Mesodermal cell (in vitro differentiated cells): ENCODE results near the gene RSF1. TPM values are rescaled to one million over a fixed set of nuclear protein-coding genes. Genes with fewer than 3 reads are reported as not detected.
"Not testable (repeated sequence)": the region's sequence is repeated elsewhere in the genome, so short reads cannot be mapped to it uniquely, and the experiment has no call there.

ENCODE experiments used
- H3K27ac ChIP-seq: 2 replicates; pipeline ENCODE4 v1.7.0; 2013; ENCODE audit warnings: mild to moderate bottlenecking, low read depth, low read length, moderate library complexity; ENCODE audit not compliant: severe bottlenecking
- H3K36me3 ChIP-seq: 2 replicates; pipeline ENCODE4 v1.7.1; 2013; ENCODE audit warnings: mild to moderate bottlenecking, low read length, moderate library complexity; ENCODE audit not compliant: control insufficient read depth, insufficient read depth
- H3K4me1 ChIP-seq: one replicate; pipeline ENCODE4 v1.7.1; 2013; ENCODE audit warnings: mild to moderate bottlenecking, low read length; ENCODE audit not compliant: insufficient read depth, control insufficient read depth, poor library complexity, severe bottlenecking
- H3K4me3 ChIP-seq: 2 replicates; pipeline ENCODE4 v1.7.0; 2013; ENCODE audit warnings: low read length, control low read depth, mild to moderate bottlenecking; ENCODE audit not compliant: insufficient read depth, poor library complexity, severe bottlenecking; ENCODE audit errors: extremely low read depth
- H3K9me3 ChIP-seq: 2 replicates; pipeline ENCODE4 v1.7.1; 2013; ENCODE audit warnings: mild to moderate bottlenecking, low read length, moderate library complexity; ENCODE audit not compliant: control insufficient read depth
- WGBS, 2 experiments: methylation state at CpG; one replicate each; pipeline ENCODE4 v1.1.5; 2013; ENCODE audit warnings: missing lambda C conversion rate in 2 of 2; ENCODE audit not compliant: insufficient coverage in 2 of 2; 5-methylcytosine and 5-hydroxymethylcytosine counted together
- polyA plus RNA-seq, 2 experiments: library from polyadenylated mRNA; stranded (reverse); fragments of 50-300 nt; gene quantifications; one replicate each; pipeline ENCODE4 v1.2.3, GENCODE V29; 2013

Gene RSF1, protein sequence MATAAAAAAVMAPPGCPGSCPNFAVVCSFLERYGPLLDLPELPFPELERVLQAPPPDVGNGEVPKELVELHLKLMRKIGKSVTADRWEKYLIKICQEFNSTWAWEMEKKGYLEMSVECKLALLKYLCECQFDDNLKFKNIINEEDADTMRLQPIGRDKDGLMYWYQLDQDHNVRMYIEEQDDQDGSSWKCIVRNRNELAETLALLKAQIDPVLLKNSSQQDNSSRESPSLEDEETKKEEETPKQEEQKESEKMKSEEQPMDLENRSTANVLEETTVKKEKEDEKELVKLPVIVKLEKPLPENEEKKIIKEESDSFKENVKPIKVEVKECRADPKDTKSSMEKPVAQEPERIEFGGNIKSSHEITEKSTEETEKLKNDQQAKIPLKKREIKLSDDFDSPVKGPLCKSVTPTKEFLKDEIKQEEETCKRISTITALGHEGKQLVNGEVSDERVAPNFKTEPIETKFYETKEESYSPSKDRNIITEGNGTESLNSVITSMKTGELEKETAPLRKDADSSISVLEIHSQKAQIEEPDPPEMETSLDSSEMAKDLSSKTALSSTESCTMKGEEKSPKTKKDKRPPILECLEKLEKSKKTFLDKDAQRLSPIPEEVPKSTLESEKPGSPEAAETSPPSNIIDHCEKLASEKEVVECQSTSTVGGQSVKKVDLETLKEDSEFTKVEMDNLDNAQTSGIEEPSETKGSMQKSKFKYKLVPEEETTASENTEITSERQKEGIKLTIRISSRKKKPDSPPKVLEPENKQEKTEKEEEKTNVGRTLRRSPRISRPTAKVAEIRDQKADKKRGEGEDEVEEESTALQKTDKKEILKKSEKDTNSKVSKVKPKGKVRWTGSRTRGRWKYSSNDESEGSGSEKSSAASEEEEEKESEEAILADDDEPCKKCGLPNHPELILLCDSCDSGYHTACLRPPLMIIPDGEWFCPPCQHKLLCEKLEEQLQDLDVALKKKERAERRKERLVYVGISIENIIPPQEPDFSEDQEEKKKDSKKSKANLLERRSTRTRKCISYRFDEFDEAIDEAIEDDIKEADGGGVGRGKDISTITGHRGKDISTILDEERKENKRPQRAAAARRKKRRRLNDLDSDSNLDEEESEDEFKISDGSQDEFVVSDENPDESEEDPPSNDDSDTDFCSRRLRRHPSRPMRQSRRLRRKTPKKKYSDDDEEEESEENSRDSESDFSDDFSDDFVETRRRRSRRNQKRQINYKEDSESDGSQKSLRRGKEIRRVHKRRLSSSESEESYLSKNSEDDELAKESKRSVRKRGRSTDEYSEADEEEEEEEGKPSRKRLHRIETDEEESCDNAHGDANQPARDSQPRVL (N-terminal part only)
- polyA plus RNA-seq (2013, experiment 1 of 2): 46.0 TPM
- 60.7 TPM for polyA plus RNA-seq (2013, experiment 2 of 2)

DNA sequence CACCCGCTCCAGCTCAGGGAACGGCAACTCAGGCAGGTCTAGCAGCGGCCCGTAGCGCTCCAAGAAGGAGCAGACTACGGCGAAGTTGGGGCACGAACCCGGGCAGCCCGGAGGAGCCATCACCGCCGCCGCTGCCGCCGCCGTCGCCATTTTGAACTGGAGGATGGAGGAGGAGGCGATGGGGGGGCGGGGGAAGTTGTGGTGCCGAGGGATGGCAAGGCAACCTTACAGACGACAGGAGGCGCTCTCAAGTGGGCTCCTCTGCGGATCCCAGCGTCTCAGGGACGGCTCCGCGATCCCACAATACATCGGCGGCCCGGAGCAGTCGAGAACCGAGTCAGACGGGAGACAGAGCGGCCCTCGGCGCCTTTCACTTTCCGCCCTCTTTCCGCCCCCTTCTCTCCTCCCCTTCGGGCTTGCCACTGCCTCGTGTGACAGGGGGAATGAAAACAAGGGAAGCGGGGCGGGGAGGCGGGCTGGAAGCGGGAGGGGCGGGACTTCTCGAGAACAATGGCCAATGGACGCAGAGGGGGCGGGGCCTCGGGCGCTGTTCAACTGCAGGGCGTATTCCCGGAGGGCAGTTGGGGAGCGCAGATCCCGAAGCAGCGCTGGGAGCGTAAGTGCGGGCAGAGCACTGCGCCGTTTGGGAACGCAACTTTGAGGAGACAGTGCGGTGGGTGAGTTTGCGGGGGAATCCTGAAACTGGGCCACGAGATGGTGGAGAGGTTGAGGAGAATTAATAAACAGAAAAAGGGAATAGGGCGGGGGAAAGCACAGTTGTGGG lies at the start of gene RSF1, which contains the start of gene AAMDC:
Gene RSF1 (minus strand): TSS at position 158 of the 784 bp plus-strand sequence. CDS start 8 bp downstream, at position 150.
Gene AAMDC (plus strand): TSS at position 580 of the 784 bp plus-strand sequence. CDS start 21,353 bp downstream, outside the sequence.
- Histone ChIP-seq H3K9me3 (no peaks in the 10 kb centered on the region), H3K4me1 (peaks cover 11% of the 10 kb centered on the region), H3K36me3 (peaks cover 11% of the 10 kb centered on the region), H3K27ac (peak within 1 kb of the TSS; percentile 85), H3K4me3 (peak within 1 kb of the TSS; percentile 100)
- 0% methylated on average over 43 to 46 of the region's 64 CpGs for WGBS, 2 experiments

DNA sequence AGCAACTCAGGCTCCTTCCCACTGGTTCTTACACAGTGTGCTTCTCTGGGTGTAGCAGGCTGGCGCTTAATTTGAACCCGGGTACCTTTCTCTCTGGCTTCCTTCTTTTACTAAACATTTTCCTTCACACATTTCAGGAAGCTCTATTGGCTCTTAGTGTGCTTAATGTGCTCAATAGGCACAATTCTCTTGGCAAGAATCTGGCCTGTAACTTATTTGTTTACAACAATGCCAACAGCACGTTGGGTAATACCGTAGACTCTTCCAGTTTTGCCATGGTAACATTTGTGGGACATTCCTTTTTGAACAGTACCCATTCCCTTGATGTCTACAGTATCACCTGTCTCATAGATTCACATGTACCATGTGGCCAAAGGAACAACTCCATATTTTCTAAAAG lies 48.2 kb upstream of the RSF1 start:
- H3K4me1 ChIP-seq: peaks cover 5% of the 10 kb centered on the region
- H3K9me3 ChIP-seq: no peaks in the 10 kb centered on the region
- H3K27ac ChIP-seq: no peak overlapping the region
- WGBS, 2 experiments: 88 to 100% methylated on average over 4 of the region's 4 CpGs
- peaks cover 32% of the 10 kb centered on the region for H3K36me3 ChIP-seq
- H3K4me3 ChIP-seq: no peak overlapping the region

DNA sequence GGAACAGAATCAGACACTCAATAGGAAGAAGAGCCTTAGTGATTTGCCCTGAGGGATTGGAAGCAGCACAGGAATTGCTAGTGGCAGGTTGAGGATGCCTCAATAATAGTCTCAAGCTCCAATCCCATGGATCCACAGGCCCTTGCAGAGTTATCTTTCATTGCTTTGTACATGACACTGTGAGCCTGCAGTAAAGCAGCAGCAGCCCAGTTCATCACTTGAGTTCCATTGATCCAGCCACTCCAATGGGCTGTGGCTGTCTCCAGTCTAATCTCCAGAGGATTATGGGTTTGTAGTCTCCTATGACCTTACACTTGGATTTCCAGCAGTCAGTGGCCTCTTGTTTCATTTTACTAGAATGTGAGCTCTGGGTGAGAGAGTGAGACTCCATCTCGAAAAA lies 45.8 kb upstream of the RSF1 start:
- Histone ChIP-seq H3K27ac (peak overlapping the region; percentile 36), H3K36me3 (peaks cover 19% of the 10 kb centered on the region), H3K9me3 (no peaks in the 10 kb centered on the region), H3K4me1 (peaks cover 5% of the 10 kb centered on the region), H3K4me3 (no peak overlapping the region)
- WGBS, 2 experiments: no CpG with 5 or more reads among the region's 1 CpG

DNA sequence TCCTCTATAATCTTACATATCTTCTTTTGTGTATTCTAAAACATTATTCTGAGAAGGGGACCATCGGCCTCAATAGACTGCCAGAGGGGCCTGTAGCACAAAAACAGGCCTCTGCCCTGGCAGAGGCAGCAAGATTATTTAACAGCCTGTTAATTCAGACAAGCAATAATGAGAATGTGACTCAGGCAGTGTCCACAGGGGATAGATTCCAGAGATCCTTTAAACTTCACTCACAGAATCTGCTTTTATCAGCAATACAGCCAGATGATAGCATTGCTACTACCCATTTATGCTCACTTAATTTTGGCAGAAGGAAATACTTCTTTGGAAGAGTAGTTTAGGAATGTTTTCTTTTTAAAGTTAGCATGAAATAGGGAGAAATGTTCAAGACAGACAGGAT lies 45.3 kb upstream of the RSF1 start:
- Histone ChIP-seq H3K9me3 (no peaks in the 10 kb centered on the region), H3K4me3 (no peak overlapping the region), H3K27ac (peak overlapping the region; percentile 36), H3K4me1 (peaks cover 5% of the 10 kb centered on the region), H3K36me3 (peaks cover 17% of the 10 kb centered on the region)
- WGBS, 2 experiments: 100% methylated on average over 1 of the region's 1 CpG; no CpG with 5 or more reads in 1 of the 2 experiments

DNA sequence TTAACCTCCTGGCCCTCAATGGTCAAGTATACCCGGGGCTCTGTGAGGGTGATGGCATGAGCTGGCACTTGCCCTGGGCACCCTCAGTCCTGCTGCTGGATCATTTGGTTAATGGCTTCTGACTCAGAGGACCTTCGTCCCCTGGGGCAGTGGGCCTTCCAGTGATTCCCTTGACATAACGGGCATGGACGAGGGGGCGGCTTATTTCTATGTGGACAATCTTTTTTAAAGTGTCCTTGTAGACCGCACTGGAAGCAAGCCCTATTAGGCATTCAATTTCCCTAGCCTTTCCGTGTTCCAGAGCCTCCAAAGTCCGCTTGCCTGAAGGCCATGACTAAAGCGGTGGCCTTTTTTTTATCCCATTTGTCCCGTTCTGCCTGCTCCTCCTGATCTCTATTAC lies 40.9 kb upstream of the RSF1 start:
- not testable (repeated sequence) for H3K4me3 ChIP-seq, H3K9me3 ChIP-seq, H3K27ac ChIP-seq, H3K4me1 ChIP-seq, H3K36me3 ChIP-seq
- 92 to 97% methylated on average over 8 to 9 of the region's 10 CpGs for WGBS, 2 experiments

DNA sequence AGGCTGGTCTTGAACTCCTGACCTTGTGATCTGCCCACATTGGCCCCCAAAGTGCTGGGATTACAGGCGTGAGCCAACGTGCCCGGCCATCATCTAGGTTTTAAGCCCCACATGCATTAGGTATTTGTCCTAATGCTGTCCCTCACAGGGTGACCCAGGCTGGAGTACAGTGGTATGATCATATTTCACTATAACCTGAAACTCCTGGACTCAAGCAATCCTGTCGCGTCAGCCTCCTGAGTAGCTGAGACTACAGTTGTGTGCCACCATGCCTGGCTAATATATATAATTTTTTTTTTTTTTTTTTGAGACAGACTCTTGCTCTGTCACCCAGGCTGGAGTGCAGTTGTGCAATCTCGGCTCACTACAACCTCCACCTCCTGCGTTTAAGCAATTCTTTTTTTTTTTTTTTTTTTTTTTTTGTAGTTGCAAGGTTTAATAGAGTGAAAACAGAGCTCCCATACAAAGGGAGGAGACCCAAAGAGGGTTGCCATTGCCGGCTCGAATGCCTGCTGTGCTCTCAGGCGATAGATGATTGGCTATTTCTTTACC lies 37.5 kb upstream of the RSF1 start:
- WGBS, 2 experiments: 94 to 100% methylated on average over 3 to 6 of the region's 10 CpGs
- peaks cover 37% of the 10 kb centered on the region for H3K36me3 ChIP-seq
- H3K4me1 ChIP-seq, H3K27ac ChIP-seq, H3K4me3 ChIP-seq: not testable (repeated sequence)
- peaks cover 27% of the 10 kb centered on the region for H3K9me3 ChIP-seq

DNA sequence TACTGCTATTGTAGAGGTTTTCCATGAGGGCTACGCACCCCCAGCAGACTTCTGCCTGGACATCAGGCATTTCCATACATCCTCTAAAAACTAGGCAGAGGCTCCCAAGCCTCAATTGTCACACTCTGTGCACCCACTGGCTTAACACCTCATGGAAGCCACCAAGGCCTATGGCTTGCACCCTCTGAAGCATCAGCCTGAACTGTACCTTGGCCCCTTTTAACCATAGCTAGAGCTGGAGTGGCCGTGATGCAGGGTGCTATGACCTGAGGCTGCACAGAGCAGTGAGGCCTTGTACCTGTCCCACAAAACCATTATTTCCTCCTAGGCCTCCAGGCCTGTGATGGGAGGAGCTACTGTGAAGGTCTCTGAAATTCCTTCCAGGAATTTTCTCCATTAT lies 34.3 kb upstream of the RSF1 start:
- Histone ChIP-seq H3K36me3 (peaks cover 53% of the 10 kb centered on the region), H3K27ac (no peak overlapping the region), H3K4me1 (no peaks in the 10 kb centered on the region), H3K4me3 (no peak overlapping the region), H3K9me3 (peaks cover 27% of the 10 kb centered on the region)
- WGBS, 2 experiments: 89 to 100% methylated on average over 2 of the region's 2 CpGs

DNA sequence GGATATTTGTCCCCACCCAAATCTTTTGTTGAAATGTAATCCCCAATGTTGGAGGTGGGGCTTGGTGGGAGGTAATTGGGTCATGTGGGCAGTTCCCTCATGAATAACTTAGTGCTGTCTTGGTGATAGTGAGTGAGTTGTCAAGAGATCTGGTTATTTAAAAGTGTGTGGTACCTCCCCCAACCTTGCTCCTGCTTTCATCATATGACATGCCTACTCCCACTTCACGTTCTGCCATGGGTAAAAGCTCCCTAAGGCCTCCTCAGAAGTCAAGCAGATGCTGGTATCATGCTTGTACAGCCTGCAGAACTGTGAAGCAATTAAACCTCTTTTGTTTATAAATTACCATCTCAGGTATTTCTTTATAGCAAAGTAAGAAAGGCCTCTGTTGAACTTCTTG lies 31.0 kb upstream of the RSF1 start:
- WGBS, 2 experiments: no CpG with 5 or more reads among the region's 1 CpG
- Histone ChIP-seq H3K36me3 (peaks cover 63% of the 10 kb centered on the region), H3K4me3 (no peak overlapping the region), H3K27ac (no peak overlapping the region), H3K9me3 (peaks cover 25% of the 10 kb centered on the region), H3K4me1 (no peaks in the 10 kb centered on the region)

DNA sequence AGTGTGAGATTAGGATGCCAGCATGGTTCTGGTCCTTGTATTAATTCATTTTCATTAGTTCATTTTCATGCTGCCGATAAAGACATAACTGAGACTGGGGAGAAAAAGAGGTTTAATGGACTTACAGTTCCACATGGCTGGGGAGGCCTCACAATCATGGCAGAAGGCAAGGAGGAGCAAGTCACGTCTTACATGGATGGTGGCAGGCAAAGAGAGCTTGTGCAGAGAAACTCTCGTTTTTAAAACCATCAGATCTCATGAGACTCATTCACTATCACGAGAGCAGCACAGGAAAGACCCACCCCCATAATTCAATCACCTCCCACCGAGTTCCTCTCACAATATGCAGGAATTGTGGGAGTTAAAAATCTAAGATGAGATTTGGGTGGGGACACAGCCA lies 23.2 kb upstream of the RSF1 start:
- H3K36me3 ChIP-seq: peaks cover 67% of the 10 kb centered on the region
- 100% methylated on average over 1 of the region's 5 CpGs; no CpG with 5 or more reads in 1 of the 2 experiments for WGBS, 2 experiments
- not testable (repeated sequence) for H3K27ac ChIP-seq, H3K9me3 ChIP-seq, H3K4me1 ChIP-seq, H3K4me3 ChIP-seq
